H7 (cell line): Measurements from ENCODE around the gene GOLGA5. TPM values are rescaled to one million over a fixed set of nuclear protein-coding genes. Genes with fewer than 3 reads are reported as not detected.
A peak's percentile ranks its signal among the peaks of the same experiment; 100 is the strongest.
"Not testable (repeated sequence)": the region's sequence is repeated elsewhere in the genome, so short reads cannot be mapped to it uniquely, and the experiment has no call there.

Experiments used
- DNase-seq: peaks from one replicate; pipeline ENCODE4 v3.0.0; 2012
- H3K27me3 ChIP-seq: 2 replicates; pipeline ENCODE4 v1.6.0; 2011; ENCODE audit warnings: mild to moderate bottlenecking, low read length; ENCODE audit not compliant: control insufficient read depth, insufficient read depth
- H3K36me3 ChIP-seq: replicated peaks from 2 replicates; pipeline ENCODE4 v1.5.1; 2011; ENCODE audit warnings: low read length; ENCODE audit not compliant: control insufficient read depth, insufficient read depth
- H3K4me3 ChIP-seq: 2 replicates; pipeline ENCODE4 v1.5.1; 2011; ENCODE audit warnings: low read depth, mild to moderate bottlenecking, control low read depth, low read length, moderate library complexity; ENCODE audit not compliant: insufficient read depth
- total RNA-seq: library from RNA; depleted of rRNA; stranded (reverse); fragments of >200 nt; shearing (Covaris generic); gene quantifications from 2 replicates; pipeline ENCODE4 v1.2.3, GENCODE V29; 2014

The GOLGA5 gene
- total RNA-seq, 1 experiment from 2014 or later = 30.0 TPM

GRCh38 chr14:92789457-92790089 lies 4.5 kb upstream of the GOLGA5 start:
- no peaks in the 10 kb centered on the region for H3K36me3 ChIP-seq
- H3K27me3 ChIP-seq = no peaks in the 10 kb centered on the region
- no peak for DNase-seq
- no peak overlapping the region for H3K4me3 ChIP-seq

DNA sequence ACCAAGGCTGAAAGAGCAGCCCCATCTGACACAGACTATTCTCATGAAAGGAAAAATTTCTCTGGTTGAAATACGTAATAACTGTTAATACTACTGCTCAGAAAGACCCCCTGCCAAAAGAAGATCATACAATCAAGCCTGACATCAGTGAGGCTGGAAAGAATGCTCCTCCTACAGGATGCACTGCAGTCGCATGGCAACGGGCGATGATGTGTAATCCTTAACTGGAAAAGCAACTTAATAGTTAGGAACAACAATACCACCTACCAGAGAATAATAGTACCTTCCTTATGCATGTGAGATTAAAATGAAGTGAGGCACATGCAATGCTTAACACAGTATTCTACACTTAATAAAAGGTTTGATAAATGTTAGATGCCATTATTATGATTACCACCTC lies 1.2 kb upstream of the GOLGA5 start:
- DNase-seq = peak; percentile 16
- Histone ChIP-seq H3K36me3 (peaks cover 7% of the 10 kb centered on the region), H3K4me3 (no peak overlapping the region), H3K27me3 (no peaks in the 10 kb centered on the region)

- peak; percentile 43 for DNase-seq
- H3K4me3 ChIP-seq = peak overlapping the region; percentile 78
- H3K36me3 ChIP-seq = peaks cover 10% of the 10 kb centered on the region
- H3K27me3 ChIP-seq = no peaks in the 10 kb centered on the region
Observed at GRCh38 chr14:92794547-92794941, 439 bp downstream of the GOLGA5 start.

GRCh38 chr14:92794961-92795360 lies 856 bp downstream of the GOLGA5 start:
- Histone ChIP-seq H3K36me3 (peaks cover 10% of the 10 kb centered on the region), H3K4me3 (peak overlapping the region; percentile 78), H3K27me3 (no peaks in the 10 kb centered on the region)
- no peak for DNase-seq

DNA sequence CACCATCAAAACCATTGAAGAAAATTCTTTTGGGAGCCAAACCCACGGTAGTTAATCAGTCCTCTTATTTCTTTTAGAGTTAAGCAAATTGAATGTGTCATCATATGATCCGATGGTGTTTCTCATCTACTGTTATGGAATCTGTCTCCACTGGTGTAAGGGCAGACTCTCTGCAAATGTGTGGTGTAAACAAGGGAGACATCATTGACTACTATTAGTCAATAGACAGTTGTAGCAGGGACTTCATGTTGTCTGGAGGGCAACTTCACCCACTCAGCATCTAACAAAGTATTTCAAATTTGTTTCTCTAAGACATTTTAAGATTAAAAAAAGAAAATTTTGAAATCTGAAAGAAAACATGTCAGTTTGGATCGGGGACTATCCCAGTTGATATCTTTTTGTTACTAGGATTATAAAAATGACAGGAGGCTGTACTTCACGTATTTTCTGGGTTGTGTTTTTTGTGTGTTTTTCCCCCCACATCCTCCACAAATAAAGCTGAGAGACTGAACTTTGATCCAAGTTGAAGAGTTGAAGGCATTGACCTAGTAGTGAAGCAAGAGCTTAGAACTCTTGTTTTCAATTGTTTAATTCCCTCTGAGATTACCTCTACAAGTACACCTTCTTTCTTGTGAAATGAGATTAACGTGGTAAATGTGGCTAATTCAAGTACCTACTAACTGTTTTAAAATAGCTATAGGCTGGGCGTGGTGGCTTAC lies 4.0 kb downstream of the GOLGA5 start:
- Histone ChIP-seq H3K4me3 (no peak overlapping the region), H3K36me3 (peaks cover 10% of the 10 kb centered on the region), H3K27me3 (no peaks in the 10 kb centered on the region)
- no peak for DNase-seq

DNA sequence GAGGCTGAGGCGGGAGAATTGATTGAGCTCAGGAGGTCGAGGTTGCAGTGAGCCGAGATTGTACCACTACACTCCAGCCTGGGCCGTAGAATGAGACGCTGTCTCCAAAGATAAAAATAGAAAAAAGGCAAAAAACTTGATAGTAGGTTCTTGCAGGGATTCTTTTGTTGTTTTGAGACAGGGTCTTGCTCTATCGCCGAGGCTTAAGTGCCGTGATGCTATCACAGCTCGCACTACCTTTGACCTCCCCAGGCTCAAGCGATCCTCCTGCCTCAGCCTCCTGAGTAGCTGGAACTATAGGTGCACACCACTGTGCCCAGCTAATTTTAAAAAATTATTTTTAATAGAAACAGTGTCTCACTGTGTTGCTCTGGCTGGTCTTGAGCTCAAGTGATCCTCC lies 4.7 kb downstream of the GOLGA5 start:
- Histone ChIP-seq H3K36me3 (peaks cover 10% of the 10 kb centered on the region), H3K4me3 (no peak overlapping the region), H3K27me3 (no peaks in the 10 kb centered on the region)
- no peak for DNase-seq

DNA sequence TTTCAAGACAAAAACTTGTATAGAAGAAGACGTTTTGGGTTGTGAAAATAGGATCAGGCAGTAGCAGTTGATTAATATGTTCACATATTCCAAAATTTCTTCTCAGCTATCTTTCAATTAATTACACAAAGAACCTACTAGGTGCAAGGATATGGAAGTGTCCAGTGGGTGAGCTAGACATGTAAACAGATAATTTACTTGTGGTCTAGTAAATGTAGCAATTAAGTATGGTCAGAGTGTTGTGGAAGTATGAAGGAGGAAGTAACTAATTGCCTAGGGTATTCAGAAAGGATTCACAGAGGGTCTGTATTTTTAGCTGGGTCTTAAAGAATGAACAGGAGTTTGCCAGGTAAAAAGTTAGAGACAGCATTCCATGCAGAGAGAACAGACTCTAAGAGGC lies 5.9 kb downstream of the GOLGA5 start:
- peaks cover 10% of the 10 kb centered on the region for H3K36me3 ChIP-seq
- no peak overlapping the region for H3K4me3 ChIP-seq
- no peaks in the 10 kb centered on the region for H3K27me3 ChIP-seq
- no peak for DNase-seq

- DNase-seq = no peak
Observed at GRCh38 chr14:92800525-92800924, 6.4 kb downstream of the GOLGA5 start.

DNA sequence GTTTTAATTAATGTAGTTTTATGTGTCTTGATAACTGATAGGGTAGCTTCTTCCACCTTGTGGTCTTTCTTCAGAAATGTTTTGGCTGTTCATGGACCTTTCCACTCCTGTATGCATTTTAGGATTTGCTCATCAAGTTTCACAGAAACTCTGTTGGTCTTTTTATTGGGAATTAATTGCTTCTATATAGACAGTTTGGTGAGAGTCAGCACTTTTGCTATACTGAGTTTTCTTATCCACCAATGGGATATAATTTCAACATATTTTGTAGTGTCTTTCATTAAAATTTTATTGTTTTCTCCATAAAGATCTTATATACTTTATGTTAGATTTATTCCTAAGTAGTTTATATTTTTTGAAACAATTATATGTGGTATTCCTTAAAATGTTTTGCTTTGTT lies 7.8 kb downstream of the GOLGA5 start:
- no peaks in the 10 kb centered on the region for H3K27me3 ChIP-seq
- no peak for DNase-seq
- no peak overlapping the region for H3K4me3 ChIP-seq
- peaks cover 10% of the 10 kb centered on the region for H3K36me3 ChIP-seq

More at GRCh38 chr14:92800525-92800924, 6.4 kb downstream of the GOLGA5 start:
- no peaks in the 10 kb centered on the region for H3K27me3 ChIP-seq
- peaks cover 10% of the 10 kb centered on the region for H3K36me3 ChIP-seq
- no peak overlapping the region for H3K4me3 ChIP-seq

DNA sequence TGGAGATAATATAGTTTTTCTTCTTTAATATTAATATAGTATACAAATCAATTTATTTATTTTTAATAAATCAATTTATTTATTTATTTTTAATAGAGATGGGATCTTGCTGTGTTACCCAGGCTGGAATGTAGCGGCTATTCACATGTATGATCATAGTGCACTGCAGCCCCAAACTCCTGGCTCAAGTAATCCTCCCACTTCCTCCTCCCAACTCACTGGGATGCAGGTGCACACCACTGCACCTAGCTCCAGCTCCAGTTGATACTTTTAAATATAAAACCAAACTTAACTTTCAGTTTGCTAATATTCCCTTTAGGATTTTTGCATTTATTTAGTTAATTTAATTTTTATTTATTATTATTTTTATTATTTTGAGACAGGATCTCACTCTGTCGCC lies 8.6 kb downstream of the GOLGA5 start:
- no peak overlapping the region for H3K4me3 ChIP-seq
- H3K27me3 ChIP-seq = no peaks in the 10 kb centered on the region
- H3K36me3 ChIP-seq = peaks cover 8% of the 10 kb centered on the region
- DNase-seq = no peak

DNA sequence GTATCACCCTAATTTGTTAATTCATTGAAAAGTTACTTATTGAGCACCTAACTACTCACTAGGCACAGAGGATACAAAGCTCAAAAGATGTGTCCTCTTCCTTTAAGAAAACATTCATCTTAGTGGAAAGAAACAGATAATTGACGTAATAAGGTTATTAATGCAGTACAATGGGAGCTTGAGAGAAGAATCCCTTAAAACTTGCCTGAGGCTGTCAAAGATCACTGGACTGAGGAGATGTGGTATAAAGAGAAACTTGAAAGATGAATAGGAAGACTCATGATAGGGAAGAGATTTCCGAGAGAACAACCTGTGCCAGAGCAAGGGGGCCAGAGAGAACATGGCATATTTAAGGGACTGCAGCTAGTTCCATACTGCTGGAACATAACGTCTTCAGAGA lies 19.1 kb downstream of the GOLGA5 start:
- no peaks in the 10 kb centered on the region for H3K27me3 ChIP-seq
- peaks cover 25% of the 10 kb centered on the region for H3K36me3 ChIP-seq
- H3K4me3 ChIP-seq = no peak overlapping the region
- no peak for DNase-seq

GRCh38 chr14:92819011-92819597 lies 25.0 kb downstream of the GOLGA5 start:
- Histone ChIP-seq H3K36me3 (peaks cover 13% of the 10 kb centered on the region), H3K4me3 (no peak overlapping the region), H3K27me3 (no peaks in the 10 kb centered on the region)
- no peak for DNase-seq

- DNase-seq, H3K27me3 ChIP-seq, H3K4me3 ChIP-seq: not testable (repeated sequence)
- H3K36me3 ChIP-seq = peaks cover 12% of the 10 kb centered on the region
Observed at GRCh38 chr14:92819680-92820535, 25.8 kb downstream of the GOLGA5 start.

- not testable (repeated sequence) for DNase-seq, H3K4me3 ChIP-seq, H3K27me3 ChIP-seq
- H3K36me3 ChIP-seq = peaks cover 13% of the 10 kb centered on the region
Observed at GRCh38 chr14:92820536-92820840, 26.4 kb downstream of the GOLGA5 start.
